ENCODE data around the gene SH3BP5.

SH3BP5 gene

GRCh38 chr3:15228147-15228546 is 104.2 kb downstream of the SH3BP5 start:
- DNase-seq = no peak

DNA sequence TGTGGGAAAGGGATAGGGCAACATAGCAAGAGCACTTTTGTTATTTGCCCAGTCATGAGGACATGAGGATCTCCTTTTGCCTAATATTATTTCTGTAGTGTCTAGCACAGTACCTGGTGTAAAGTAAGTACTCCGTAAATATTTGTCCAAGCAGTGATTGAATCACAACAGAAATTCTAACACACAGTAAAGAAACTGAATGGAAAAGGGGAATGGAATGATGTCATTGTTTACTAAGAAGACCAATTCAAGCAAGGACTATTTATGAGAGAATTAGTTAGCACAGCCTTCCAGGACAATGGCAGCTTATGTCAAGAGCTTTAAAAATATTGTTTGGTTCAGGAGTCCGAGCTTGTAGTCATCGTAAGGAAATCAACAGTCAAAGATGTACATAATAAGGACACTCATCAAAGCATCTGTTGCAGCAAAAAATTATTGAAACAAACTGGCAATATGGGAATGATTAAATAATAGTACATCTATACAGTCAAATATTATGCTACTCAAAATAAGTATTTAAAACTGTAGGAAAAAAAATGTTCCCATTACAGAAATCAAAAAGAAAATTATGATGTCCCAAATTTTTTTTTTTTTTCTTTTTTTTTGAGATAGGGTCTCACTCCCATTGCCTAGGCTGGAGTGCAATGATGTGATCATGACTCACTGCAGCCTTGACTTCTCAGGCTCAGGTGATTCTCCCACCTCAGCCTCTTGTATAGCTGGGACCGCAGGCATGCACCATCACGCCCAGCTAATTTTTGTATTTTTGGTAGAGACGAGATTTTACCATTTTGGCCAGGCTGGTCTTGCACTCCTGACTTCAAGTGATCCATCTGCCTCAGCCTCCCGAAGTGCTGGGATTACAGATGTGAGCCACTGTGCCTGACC is 108.5 kb downstream of the SH3BP5 start:
- DNase-seq = peak; percentile 5

DNA sequence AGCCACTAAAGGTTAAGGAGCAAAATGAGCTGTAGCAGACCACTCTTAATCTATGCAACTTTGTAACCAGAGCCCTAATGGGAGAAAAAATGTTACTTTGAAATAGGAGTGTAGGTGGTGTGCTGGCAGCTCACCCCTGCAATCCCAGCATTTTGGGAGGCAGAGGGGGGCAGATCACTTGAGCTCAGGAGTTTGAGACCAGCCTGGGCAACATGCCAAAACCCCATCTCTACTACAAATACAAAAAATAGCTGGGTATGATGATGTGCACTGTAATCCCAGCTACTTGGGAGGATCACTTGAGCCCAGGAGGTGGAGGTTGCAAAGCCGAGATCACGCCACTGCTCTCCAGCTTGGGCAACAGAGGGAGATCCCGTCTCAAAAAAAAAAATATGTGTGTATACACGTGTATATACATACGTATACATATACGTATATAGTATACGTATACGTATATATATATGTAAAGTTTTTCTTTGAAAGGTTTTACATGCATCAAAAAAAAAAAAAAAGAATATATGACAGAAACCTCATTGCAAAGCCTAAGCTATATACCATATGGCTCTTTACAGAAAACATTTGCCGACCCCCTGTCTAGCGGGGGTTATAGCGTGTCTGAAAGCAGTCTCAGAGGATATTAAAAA is 110.7 kb downstream of the SH3BP5 start:
- no peak for DNase-seq

DNA sequence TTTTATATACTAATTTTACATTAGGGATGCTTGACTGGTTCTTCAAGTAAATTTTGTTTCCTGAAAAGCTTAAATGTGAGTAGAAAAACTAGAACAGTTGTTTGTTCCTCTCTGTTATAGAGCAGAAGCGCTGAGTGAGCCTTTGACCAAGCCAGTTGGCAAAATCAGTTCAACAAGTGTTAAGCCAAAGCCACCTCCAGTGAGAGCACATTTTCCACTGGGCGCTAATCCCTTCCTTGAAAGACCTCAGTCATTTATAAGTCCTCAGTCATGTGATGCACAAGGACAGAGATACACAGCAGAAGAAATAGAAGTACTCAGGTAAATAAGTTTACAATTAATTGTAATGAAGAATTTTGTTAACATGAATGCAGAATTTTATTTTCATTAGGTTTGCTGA is 111.7 kb downstream of the SH3BP5 start:
- DNase-seq = no peak

DNA sequence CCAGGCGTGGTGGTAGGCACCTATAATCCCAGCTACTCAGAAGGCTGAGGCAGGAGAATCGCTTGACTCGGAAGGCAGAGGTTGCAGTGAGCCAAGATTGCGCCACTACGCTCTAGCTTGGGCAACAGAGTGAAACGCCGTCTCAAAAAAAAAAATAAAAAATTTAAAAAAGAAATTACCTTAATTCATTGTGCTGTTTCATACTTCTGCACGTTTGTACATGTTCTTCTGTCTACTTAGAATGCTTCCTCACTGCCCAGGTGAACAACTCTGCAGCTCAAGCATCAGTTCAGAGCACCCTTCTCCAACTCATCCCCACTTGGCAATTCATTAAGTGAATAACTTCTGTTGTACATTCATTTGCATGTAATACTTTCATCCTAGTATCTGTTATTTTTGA is 112.3 kb downstream of the SH3BP5 start:
- DNase-seq = no peak

DNA sequence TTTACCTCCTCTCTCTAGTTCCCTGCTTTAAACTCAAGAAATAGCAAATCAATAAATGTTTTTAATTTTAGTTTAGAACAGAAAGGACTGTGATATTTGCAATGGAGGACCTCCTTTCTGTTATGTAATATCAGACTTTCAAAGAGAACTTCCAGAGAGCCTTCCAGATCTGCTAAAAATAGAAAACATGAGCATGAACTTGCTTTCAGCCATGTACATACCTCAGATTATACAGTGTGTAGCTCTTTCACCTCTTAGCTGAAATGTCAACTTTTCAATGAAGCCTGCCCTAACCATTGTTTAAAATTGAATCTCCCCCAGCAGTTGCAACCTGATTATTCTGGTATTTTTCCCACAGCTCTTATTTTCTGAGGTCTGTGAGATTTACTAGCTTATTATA is 113.7 kb downstream of the SH3BP5 start:
- DNase-seq = no peak

DNA sequence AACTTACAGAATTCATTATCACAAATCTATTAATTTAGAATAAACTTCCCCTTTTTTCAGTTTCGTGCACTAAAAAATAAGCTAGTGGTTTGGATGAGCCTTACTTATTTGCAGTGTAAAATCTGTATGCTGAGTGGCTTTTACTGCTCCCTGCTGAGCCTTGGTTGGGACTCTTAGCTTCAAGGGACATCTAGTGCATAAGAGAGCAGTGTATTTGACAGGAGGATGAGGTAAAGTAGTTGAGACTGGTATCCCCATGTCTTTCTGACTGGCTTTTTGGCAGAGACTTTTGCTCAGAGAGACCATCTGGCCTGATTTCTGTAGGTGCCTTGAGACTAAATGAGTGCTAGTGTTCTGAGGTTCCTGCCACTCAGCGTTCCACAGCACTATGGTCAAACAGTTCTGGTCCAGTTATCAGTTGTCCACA is 114.5 kb downstream of the SH3BP5 start:
- DNase-seq = no peak

GRCh38 chr3:15217011-15217671 is 115.2 kb downstream of the SH3BP5 start:
- no peak for DNase-seq

DNA sequence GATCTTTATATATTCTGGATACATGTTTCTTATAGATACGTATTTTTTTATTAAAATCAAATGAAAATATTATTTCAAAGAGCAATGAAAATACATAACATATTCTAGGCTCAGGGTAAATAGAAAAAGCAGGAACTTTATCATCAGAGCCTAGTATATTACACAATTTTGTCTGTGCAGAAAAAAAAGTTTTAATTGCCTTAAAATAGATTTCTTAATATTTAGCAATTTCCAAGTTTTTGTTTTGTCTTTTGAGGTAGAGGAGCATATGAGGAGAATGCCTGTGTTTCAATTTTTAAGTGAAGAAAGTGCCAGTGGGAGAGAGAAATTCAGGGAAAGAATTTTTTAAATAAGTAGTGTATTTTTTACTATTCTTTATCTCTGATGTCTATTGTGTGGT is 115.9 kb downstream of the SH3BP5 start:
- DNase-seq = no peak

GRCh38 chr3:15215996-15216395 is 116.4 kb downstream of the SH3BP5 start:
- DNase-seq = no peak

DNA sequence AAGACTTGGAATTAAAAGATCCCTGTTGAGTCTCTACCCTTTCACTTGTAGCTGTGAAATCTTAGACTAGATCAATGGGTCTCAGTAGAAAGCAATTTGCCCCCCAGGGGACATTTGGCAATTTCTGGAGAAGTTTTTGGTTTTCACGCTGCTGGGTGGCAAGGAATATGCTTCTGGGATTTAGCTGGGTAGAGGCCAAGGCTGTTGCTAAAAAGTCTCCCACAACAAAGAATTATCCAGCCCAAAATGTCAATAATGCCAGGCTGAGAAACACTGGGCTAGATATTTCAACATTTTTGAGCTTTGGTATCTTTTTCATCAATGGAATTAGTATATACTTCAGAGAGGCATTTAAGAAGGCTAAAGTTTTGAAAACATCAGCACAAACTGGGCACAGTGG is 117.6 kb downstream of the SH3BP5 start:
- DNase-seq = no peak

DNA sequence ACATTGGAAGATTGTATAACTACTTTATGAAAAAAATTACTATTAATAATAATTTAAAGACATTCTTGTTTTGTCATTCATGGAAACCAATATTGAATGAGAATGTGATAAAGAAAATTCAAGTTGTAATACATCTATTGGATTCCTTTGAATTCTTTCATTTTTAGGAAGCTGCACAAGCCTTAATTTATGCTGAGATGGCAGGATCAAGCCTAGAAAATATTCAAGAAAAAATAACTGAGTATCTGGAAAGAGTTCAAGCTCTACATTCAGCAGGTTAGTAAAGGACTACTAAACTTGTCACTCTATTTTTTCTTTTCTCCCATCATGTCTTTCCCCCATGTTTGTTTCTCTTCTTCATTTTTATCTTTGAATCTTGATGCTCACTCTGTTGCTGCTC is 120.4 kb downstream of the SH3BP5 start:
- DNase-seq = no peak

DNA sequence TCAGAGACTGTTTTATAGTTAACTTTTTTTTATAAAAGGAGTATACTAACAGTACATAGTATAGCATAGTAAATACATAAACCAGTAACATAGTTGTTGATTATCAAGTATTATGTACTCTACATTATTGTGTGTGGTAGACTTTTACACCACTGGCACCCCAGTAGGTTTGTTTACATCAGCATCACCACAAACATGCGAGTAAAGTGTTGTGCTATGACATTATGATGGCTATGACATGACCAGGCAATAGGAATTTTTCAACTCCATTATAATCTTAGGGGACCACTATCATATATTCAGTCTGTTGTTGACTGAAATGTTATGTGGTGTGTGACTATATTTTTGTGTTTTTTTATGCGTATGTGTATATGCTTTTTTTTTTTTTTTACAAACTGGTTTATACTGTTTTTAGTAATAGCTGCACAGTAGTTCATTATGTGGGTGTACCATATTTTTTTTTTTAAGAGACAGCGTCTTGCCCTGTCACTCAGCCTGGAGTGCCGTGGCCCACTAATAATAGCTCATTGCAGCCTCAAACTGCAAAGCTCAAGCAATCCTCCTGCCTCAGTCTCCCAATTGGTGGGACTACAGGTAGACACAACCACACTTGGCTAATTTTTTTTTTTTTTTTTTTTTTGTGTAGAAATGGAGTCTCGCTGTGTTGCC is 124.4 kb downstream of the SH3BP5 start:
- no peak for DNase-seq

GRCh38 chr3:15206662-15207576 is 125.5 kb downstream of the SH3BP5 start:
- DNase-seq = no peak

GRCh38 chr3:15205934-15206661 is 126.3 kb downstream of the SH3BP5 start, which contains the start of gene CAPN7:
TSS of gene CAPN7 (plus strand) at chr3:15206246. CDS start at chr3:15206496, 250 bp downstream.
- DNase-seq = no peak

DNA sequence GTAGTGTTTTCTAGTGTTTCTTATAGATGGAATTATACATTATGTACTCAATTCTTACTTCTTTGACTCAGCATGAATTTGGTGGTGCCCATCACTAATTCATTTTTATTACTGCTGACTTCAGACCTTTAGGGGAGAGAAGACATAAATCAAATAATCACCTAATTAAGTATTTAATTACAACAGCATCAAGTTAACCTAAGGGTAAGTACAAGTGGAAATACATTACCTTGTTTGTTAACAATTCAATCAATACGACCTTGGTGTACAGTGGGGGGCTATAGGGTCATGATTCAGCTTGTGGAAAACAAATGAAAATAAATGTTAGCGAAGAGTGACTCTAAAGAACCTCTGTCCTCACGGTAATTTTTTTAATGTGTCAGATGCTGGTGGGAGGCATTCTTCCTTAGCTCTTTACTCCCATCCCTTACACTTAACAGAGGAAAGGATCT is 126.9 kb downstream of the SH3BP5 start:
- no peak for DNase-seq

All from NCI-H510A treated with DMSO at 0.1 percent for 48 hours (cell line).